Measurements from ENCODE around the gene TGM5.

GRCh38 chr15:43214169-43214568 is 52.6 kb downstream of the TGM5 start:
- no peak for TF ChIP-seq POLR2A (IDR thresholded peaks at IDR 0.05; ENCODE audit: low read length)
- TF ChIP-seq CTCF (IDR thresholded peaks at IDR 0.05), result no peak
- no peak for TF ChIP-seq EP300 (IDR thresholded peaks at IDR 0.05)
- TF ChIP-seq ATOH8 (CRISPR knock-in tag; IDR thresholded peaks at IDR 0.05; ENCODE audit: low read depth), result no peak
- no peak for TF ChIP-seq PHF8 (IDR thresholded peaks at IDR 0.05; ENCODE audit: borderline replicate concordance, low read depth)
- TF ChIP-seq REST (IDR thresholded peaks at IDR 0.05), result no peak
- no peak for TF ChIP-seq BCL3 (IDR thresholded peaks at IDR 0.05)
- no peak for TF ChIP-seq TP53 (CRISPR knock-in tag; IDR thresholded peaks at IDR 0.05)
- TF ChIP-seq SMC3 (IDR thresholded peaks at IDR 0.05), result no peak

Measured in A549 (cell line).